IMR-90 (cell line): ENCODE results near the gene SLC15A2. TPM values are rescaled to one million over a fixed set of nuclear protein-coding genes. Genes with fewer than 3 reads are reported as not detected.

Experiments used
- ATAC-seq: fragments of 200-7000 bp; cut with Tn5 transposase; 2 replicates; pipeline ENCODE4 v1.9.1; 2020; ENCODE audit warnings: low read depth, mild to moderate bottlenecking, moderate library complexity
- BruUV-seq: library from RNA; stranded (reverse); fragments of 400-500 nt; replicated peaks from 2 replicates; lab custom pipeline; 2021; lab: Mats Ljungman, UMichigan
- CTCF ChIA-PET: fragments of 300-600 bp; formaldehyde crosslinking; extraction: SDS; loops from one replicate; lab custom pipeline; 2021; ENCODE audit warnings: antibody characterized with exemption; lab: Yijun Ruan, JAX
- POLR2A ChIA-PET: fragments of 300-600 bp; sonication (Branson Sonifier 250); formaldehyde crosslinking; loops from one replicate; lab custom pipeline; 2022; ENCODE audit warnings: antibody characterized with exemption; ENCODE audit not compliant: unreplicated experiment; lab: Charles Lee
- DNase-seq: peaks from one replicate; pipeline ENCODE4 v3.0.0; 2013
- H2AFZ ChIP-seq: replicated peaks from 2 replicates; pipeline ENCODE3; 2013; ENCODE audit warnings: low read length, mild to moderate bottlenecking; ENCODE audit not compliant: poor library complexity
- H2AK5ac ChIP-seq: 2 replicates; pipeline ENCODE4 v1.6.1; 2013; ENCODE audit warnings: low read depth, low read length, inconsistent platforms
- H2AK9ac ChIP-seq: replicated peaks from 2 replicates; pipeline ENCODE3; 2013; ENCODE audit warnings: mild to moderate bottlenecking, low read depth, low read length, moderate library complexity; ENCODE audit not compliant: poor library complexity
- H2BK120ac ChIP-seq: 2 replicates; pipeline ENCODE4 v1.6.1; 2013; ENCODE audit warnings: low read depth, low read length, inconsistent platforms
- H2BK15ac ChIP-seq: 3 replicates; pipeline ENCODE4 v1.6.1; 2013; ENCODE audit warnings: low read depth, low read length, inconsistent platforms
- H2BK20ac ChIP-seq: 2 replicates; pipeline ENCODE4 v1.6.1; 2013; ENCODE audit warnings: low read depth, mild to moderate bottlenecking, inconsistent platforms, low read length, moderate library complexity
- H2BK5ac ChIP-seq: 2 replicates; pipeline ENCODE4 v1.6.1; 2013; ENCODE audit warnings: mild to moderate bottlenecking, low read depth, low read length, inconsistent platforms; ENCODE audit not compliant: poor library complexity, severe bottlenecking
- H3K14ac ChIP-seq: replicated peaks from 2 replicates; pipeline ENCODE4 v1.6.1; 2013; ENCODE audit warnings: low read depth, low read length, inconsistent platforms
- H3K18ac ChIP-seq: 2 replicates; pipeline ENCODE4 v1.6.1; 2013; ENCODE audit warnings: low read depth, low read length, control low read depth
- H3K23ac ChIP-seq: 2 replicates; pipeline ENCODE4 v1.6.1; 2013; ENCODE audit warnings: low read depth, low read length, inconsistent platforms
- H3K27ac ChIP-seq: 2 replicates; pipeline ENCODE4 v1.5.1; 2013; ENCODE audit warnings: mild to moderate bottlenecking, control low read depth, low read length; ENCODE audit not compliant: insufficient read depth
- H3K27me3 ChIP-seq: 2 replicates; pipeline ENCODE4 v1.6.1; 2013; ENCODE audit warnings: low read length; ENCODE audit not compliant: control insufficient read depth, insufficient read depth
- H3K36me3 ChIP-seq: 2 replicates; pipeline ENCODE4 v1.6.1; 2013; ENCODE audit warnings: low read length, mixed read lengths; ENCODE audit not compliant: control insufficient read depth, insufficient read depth
- H3K4ac ChIP-seq: 2 replicates; pipeline ENCODE4 v1.6.1; 2013; ENCODE audit warnings: low read depth, low read length, inconsistent platforms
- H3K4me1 ChIP-seq: 2 replicates; pipeline ENCODE4 v1.6.1; 2013; ENCODE audit warnings: low read length, mixed read lengths; ENCODE audit not compliant: control insufficient read depth, insufficient read depth
- H3K4me2 ChIP-seq: 2 replicates; pipeline ENCODE4 v1.6.1; 2013; ENCODE audit warnings: low read depth, mild to moderate bottlenecking, control low read depth, low read length, moderate library complexity
- H3K4me3 ChIP-seq: 2 replicates; pipeline ENCODE4 v1.5.1; 2013; ENCODE audit warnings: low read depth, mild to moderate bottlenecking, control low read depth, low read length, moderate library complexity; ENCODE audit not compliant: insufficient read depth
- H3K56ac ChIP-seq: 2 replicates; pipeline ENCODE4 v1.6.1; 2013; ENCODE audit warnings: low read length, inconsistent platforms; ENCODE audit not compliant: insufficient read depth; ENCODE audit errors: extremely low read depth
- H3K79me1 ChIP-seq, 2 experiments: 2 replicates each; pipeline ENCODE4 v1.6.1; 2013; ENCODE audit warnings: low read length in 2 of 2, inconsistent platforms in 1 of 2, low read depth in 1 of 2
- H3K9ac ChIP-seq: 2 replicates; pipeline ENCODE4 v1.6.1; 2013; ENCODE audit warnings: low read depth, low read length, control low read depth
- H3K9me1 ChIP-seq: 2 replicates; pipeline ENCODE4 v1.6.1; 2013; ENCODE audit warnings: low read length, inconsistent platforms; ENCODE audit not compliant: insufficient read depth
- H3K9me3 ChIP-seq: 2 replicates; pipeline ENCODE4 v1.6.1; 2013; ENCODE audit warnings: low read length; ENCODE audit not compliant: control insufficient read depth, insufficient read depth
- H4K20me1 ChIP-seq: 2 replicates; pipeline ENCODE4 v1.6.1; 2013; ENCODE audit warnings: low read length, inconsistent platforms; ENCODE audit not compliant: insufficient read depth
- H4K5ac ChIP-seq: 2 replicates; pipeline ENCODE4 v1.6.1; 2013; ENCODE audit warnings: mild to moderate bottlenecking, low read depth, low read length, control low read depth
- H4K8ac ChIP-seq, 2 experiments: 2 replicates each; pipeline ENCODE4 v1.6.1; 2013; ENCODE audit warnings: low read depth in 2 of 2, low read length in 2 of 2, control low read depth in 1 of 2, inconsistent platforms in 1 of 2
- H4K91ac ChIP-seq: 2 replicates; pipeline ENCODE4 v1.6.1; 2013; ENCODE audit warnings: low read depth, low read length, inconsistent platforms; ENCODE audit not compliant: insufficient read depth
- BHLHE40 ChIP-seq: fragments of 150-350 bp; IDR thresholded peaks from 2 replicates; pipeline ENCODE4 v1.6.1; 2016; ENCODE audit warnings: mild to moderate bottlenecking, low read depth, low read length
- CEBPB ChIP-seq: IDR thresholded peaks from 2 replicates; pipeline ENCODE4 v1.6.1; 2012; ENCODE audit warnings: low read depth, low read length, improper control_type of control experiment
- CTCF ChIP-seq: conservative IDR thresholded peaks from 2 replicates; pipeline ENCODE4 v1.5.1; 2012; ENCODE audit warnings: mild to moderate bottlenecking, low read depth, low read length, improper control_type of control experiment
- FOS ChIP-seq: fragments of 150-350 bp; IDR thresholded peaks from 2 replicates; pipeline ENCODE4 v1.6.1; 2016; ENCODE audit warnings: low read depth, low read length
- MAZ ChIP-seq: IDR thresholded peaks from 2 replicates; pipeline ENCODE4 v1.6.1; 2012; ENCODE audit warnings: low read depth, mild to moderate bottlenecking, low read length, improper control_type of control experiment, moderate library complexity, borderline replicate concordance
- MXI1 ChIP-seq: IDR thresholded peaks from 2 replicates; pipeline ENCODE4 v1.6.1; 2012; ENCODE audit warnings: low read depth, mild to moderate bottlenecking, low read length, moderate library complexity, borderline replicate concordance
- NFE2L2 ChIP-seq: fragments of 150-350 bp; IDR thresholded peaks from 2 replicates; pipeline ENCODE4 v1.6.1; 2016; ENCODE audit warnings: low read depth, mild to moderate bottlenecking, low read length
- POLR2A ChIP-seq: IDR thresholded peaks from 2 replicates; pipeline ENCODE4 v1.6.1; 2012; ENCODE audit warnings: mild to moderate bottlenecking, low read depth, low read length
- RAD21 ChIP-seq: IDR thresholded peaks from 2 replicates; pipeline ENCODE4 v1.6.1; 2012; ENCODE audit warnings: low read length, improper control_type of control experiment
- RFX5 ChIP-seq: IDR thresholded peaks from 2 replicates; pipeline ENCODE4 v1.8.0; 2012; ENCODE audit warnings: low read depth, mild to moderate bottlenecking, low read length, moderate library complexity
- SMC3 ChIP-seq: fragments of 150-350 bp; IDR thresholded peaks from 2 replicates; pipeline ENCODE4 v1.6.1; 2016; ENCODE audit warnings: low read depth, mild to moderate bottlenecking, antibody characterized with exemption, low read length, moderate library complexity
- USF2 ChIP-seq: fragments of 150-350 bp; IDR thresholded peaks from 2 replicates; pipeline ENCODE4 v1.6.1; 2017; ENCODE audit warnings: mild to moderate bottlenecking, antibody characterized with exemption, low read length, low read depth
- dilution Hi-C: fragments of 300-500 bp; cut with HindIII; formaldehyde crosslinking; loops from one replicate; pipeline ENCODE4 v1.14.3; 2018; ENCODE audit warnings: low sequenced_read_pairs; ENCODE audit not compliant: unreplicated experiment
- in situ Hi-C: fragments of 300-500 bp; cut with MboI; formaldehyde crosslinking; loops from 3 replicates; pipeline ENCODE4 v1.14.3; 2019; ENCODE audit warnings: low sequenced_read_pairs, inconsistent platforms, mixed read lengths
- intact Hi-C: fragments of 100-400 bp; cut with micrococcal nuclease; formaldehyde crosslinking; loops from 2 replicates; pipeline ENCODE4 v1.10.0; 2022
- polyA plus RNA-seq, 3 experiments: library from polyadenylated mRNA; depleted of rRNA; stranded (reverse); fragments of >200 nt; gene quantifications; 2 replicates each; pipeline ENCODE4 v1.2.3, GENCODE V29; 2012; ENCODE audit warnings: low replicate concordance in 1 of 3
- total RNA-seq: library from RNA; depleted of rRNA; stranded (reverse); fragments of >200 nt; gene quantifications from 2 replicates; pipeline ENCODE4 v1.2.3, GENCODE V29; 2012
- TF ChIP-seq, protein P1 (sequence below): fragments of 150-350 bp; IDR thresholded peaks from 2 replicates; pipeline ENCODE4 v1.6.1; 2016; ENCODE audit warnings: low read depth, mild to moderate bottlenecking, low read length, moderate library complexity, borderline replicate concordance

Gene SLC15A2
- total and polyA plus RNA-seq, 2 of the 4 experiments (the other 2 are of a cell fraction), result 0.18 to 0.31 TPM

DNA sequence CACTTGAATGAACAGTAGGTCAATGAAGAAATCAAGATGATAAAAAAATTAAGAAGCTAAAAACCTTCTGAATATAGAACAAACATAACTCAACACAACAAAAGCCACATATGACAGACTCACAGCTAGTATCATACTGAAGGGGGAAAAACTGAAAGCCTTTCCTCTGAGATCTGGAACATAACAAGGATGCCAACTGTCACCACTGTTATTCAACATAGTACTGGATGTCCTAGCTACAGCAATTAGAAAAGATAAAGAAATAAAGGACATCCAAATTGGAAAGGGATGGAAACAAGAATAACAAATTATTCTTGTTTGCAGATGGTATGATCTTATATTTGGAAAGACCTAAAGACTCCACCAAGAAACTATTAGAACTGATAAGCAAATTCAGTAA lies 67.1 kb downstream of the SLC15A2 start:
- Histone ChIP-seq H3K9ac (no peak overlapping the region), H3K36me3 (no peaks in the 10 kb centered on the region), H3K27me3 (peaks cover 3% of the 10 kb centered on the region), H4K8ac (no peak overlapping the region), H3K4me3 (no peak overlapping the region), H3K9me1 (no peaks in the 10 kb centered on the region), H2BK5ac (no peak overlapping the region), H3K23ac (no peak overlapping the region), H3K4me2 (no peak overlapping the region), H4K5ac (no peak overlapping the region), H4K20me1 (no peaks in the 10 kb centered on the region), H3K27ac (no peak overlapping the region), H2AFZ (no peak overlapping the region), H3K18ac (no peak overlapping the region), H3K79me1 (no peaks in the 10 kb centered on the region), H2BK15ac (no peak overlapping the region), H3K14ac (no peak overlapping the region), H2BK120ac (no peak overlapping the region), H2AK9ac (no peak overlapping the region), H2AK5ac (no peak overlapping the region), H3K4ac (no peak overlapping the region), H2BK20ac (no peak overlapping the region), H3K9me3 (no peaks in the 10 kb centered on the region), H3K4me1 (no peaks in the 10 kb centered on the region), H3K56ac (no peak overlapping the region), H4K91ac (no peak overlapping the region)
- in situ Hi-C loops (no loop called here), intact Hi-C loops (no loop called here), dilution Hi-C loops (no loop called here)
- TF ChIP-seq SMC3, result no peak
- TF ChIP-seq USF2, result no peak
- TF ChIP-seq MAZ, result no peak
- TF ChIP-seq CTCF, result no peak
- TF ChIP-seq POLR2A, result no peak
- TF ChIP-seq MXI1, result no peak
- TF ChIP-seq CEBPB, result no peak
- TF ChIP-seq NFE2L2, result no peak
- no peak for TF ChIP-seq RAD21
- TF ChIP-seq BHLHE40, result no peak
- TF ChIP-seq RFX5, result no peak
- TF ChIP-seq, protein P1, sequence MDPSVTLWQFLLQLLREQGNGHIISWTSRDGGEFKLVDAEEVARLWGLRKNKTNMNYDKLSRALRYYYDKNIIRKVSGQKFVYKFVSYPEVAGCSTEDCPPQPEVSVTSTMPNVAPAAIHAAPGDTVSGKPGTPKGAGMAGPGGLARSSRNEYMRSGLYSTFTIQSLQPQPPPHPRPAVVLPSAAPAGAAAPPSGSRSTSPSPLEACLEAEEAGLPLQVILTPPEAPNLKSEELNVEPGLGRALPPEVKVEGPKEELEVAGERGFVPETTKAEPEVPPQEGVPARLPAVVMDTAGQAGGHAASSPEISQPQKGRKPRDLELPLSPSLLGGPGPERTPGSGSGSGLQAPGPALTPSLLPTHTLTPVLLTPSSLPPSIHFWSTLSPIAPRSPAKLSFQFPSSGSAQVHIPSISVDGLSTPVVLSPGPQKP, result no peak
- TF ChIP-seq FOS, result no peak
- POLR2A ChIA-PET, result interaction anchor here (0.6 kb wide), 1 partner anchor 529 kb away, joined by 3 read pairs; no protein-coding TSS in a partner anchor
- CTCF ChIA-PET, result interaction anchor here (0.6 kb wide), 1 partner anchor 412 kb away, joined by 3 read pairs; no protein-coding TSS in a partner anchor
- DNase-seq (no peak), ATAC-seq (no peak)
- no TSS peak for BruUV-seq
